HG03442 (cell line): ENCODE results near the gene GALNT12.

ENCODE experiments used
- ATAC-seq: cut with Tn5 transposase; IDR thresholded peaks from one replicate; pipeline ENCODE4 v1.9.1; 2021; ENCODE audit warnings: mild to moderate bottlenecking, moderate library complexity; ENCODE audit not compliant: unreplicated experiment

GALNT12 gene, protein sequence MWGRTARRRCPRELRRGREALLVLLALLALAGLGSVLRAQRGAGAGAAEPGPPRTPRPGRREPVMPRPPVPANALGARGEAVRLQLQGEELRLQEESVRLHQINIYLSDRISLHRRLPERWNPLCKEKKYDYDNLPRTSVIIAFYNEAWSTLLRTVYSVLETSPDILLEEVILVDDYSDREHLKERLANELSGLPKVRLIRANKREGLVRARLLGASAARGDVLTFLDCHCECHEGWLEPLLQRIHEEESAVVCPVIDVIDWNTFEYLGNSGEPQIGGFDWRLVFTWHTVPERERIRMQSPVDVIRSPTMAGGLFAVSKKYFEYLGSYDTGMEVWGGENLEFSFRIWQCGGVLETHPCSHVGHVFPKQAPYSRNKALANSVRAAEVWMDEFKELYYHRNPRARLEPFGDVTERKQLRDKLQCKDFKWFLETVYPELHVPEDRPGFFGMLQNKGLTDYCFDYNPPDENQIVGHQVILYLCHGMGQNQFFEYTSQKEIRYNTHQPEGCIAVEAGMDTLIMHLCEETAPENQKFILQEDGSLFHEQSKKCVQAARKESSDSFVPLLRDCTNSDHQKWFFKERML

DNA sequence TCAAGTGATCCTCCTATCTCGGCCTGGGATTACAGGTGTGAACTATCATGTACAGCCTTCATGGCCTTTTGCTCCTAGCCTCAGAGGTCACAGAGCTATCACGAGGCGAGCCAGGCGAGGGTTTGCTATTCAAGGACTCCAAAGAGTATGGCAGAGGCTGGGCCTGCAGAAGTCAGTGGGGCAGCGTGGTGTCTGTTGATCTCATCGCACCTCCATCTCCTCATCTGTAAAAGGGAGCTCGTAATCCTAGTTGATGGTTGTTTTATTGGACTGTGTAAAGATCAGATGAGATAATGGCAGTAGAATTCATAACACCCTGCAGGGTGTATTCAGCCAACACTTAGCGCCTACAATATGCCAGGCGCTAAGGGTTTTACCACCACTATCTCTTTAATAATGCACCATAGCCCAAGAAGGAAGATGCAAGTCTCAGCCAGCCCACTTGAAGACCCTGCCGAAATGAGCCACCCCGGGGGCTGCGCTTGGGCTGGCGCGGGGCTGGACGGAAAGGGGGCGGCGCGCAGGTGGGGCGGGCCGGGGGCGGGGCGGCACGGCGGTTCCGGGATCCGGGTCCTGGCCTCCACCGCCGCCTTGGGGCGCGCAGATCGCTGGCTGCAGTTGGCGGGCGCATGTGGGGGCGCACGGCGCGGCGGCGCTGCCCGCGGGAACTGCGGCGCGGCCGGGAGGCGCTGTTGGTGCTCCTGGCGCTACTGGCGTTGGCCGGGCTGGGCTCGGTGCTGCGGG lies at the start of gene GALNT12:
TSS of gene GALNT12 (plus strand) at position 601 of the 744 bp plus-strand sequence. CDS start at position 630, 29 bp downstream.
- ATAC-seq, result no peak

DNA sequence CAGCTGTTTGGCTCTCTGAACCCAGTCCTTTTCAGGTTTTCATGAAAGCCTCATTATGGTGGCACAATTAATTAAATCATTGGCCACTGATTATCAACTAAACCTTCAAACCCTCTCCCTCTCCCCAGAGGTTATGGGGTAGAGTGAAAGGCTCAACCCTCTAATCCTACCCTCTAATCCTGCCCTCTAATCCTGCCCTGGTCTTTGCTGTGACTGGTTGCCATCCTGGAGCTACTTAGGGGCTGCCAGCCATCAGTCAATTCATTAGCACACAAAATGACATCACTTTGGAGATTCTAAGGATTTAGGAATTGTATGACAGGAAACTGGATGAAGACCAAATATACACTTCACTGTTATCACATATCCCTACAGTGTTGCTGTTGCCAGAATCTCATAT lies 47.2 kb upstream of the GALNT12 start:
- no peak for ATAC-seq

DNA sequence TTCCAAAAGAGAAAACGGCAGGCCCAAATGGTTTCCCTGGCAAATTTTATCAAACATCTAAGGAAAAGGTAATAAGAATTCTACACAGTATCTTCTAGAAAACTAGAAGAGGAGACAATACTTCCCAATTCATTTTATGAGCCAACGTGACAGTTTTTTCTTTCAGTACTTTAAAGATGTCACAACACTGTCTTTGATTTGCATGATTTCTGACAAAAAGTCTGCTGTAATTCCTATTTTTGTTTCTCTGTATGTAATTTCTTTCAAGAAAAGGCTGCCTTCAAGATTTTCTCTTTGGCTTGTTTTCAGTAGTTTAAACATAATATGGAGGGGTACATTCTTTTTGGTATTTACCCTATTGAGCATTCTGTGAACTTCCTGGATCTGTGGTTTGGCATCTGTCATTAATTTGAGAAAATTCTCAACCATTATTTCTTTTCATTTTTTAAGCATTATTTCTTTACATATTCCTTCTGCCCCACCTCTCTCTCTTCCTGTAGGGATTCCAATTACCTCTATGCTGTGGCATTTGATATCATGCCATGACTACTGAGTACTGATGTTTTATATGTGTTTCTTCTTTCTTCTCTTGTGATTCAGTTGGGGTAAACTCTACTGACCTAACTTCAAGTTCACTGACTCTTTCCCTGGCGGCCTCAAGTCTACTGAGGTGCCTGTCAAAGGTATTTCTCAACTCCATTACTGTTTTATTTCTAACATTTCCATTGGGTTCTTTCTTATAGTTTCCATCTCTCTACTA lies 43.3 kb upstream of the GALNT12 start:
- ATAC-seq, result no peak

DNA sequence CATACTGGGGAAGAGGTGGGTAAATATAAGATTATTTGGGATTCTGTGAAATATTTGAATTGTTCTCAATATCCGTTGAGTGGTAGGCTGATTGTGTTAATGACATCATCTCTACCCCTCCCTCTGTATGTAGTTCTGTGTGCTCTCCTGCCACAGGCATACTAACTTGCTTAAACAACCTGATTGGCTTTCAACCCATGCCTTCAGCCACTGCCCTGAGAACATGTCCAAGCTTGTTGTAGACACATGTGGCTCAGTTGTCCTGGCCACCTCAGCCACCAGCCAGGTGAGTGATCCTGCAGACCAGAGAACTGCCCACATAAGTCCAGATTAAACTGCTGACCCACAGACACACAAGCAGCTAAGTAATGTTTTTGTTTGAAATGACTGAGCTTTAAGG lies 42.2 kb upstream of the GALNT12 start:
- ATAC-seq, result no peak

DNA sequence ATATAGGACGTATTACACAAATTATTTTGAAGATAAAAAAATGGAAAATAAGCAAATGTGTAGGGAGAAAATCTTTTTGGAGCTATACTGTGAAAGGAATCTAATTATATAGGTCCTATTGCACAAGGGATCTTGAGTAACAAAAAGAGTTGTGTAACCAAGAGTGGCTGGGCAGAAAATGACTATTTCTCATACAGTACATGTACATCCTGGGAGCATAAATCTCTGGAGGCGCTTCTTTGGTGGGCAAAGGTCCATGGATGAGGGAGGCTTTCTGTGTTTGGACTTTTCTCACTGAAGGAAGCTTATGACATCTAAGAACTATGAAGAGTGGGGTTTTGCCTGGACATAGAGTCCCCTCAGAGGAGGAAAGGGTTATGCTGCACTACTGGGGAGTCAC lies 40.9 kb upstream of the GALNT12 start:
- ATAC-seq, result no peak

DNA sequence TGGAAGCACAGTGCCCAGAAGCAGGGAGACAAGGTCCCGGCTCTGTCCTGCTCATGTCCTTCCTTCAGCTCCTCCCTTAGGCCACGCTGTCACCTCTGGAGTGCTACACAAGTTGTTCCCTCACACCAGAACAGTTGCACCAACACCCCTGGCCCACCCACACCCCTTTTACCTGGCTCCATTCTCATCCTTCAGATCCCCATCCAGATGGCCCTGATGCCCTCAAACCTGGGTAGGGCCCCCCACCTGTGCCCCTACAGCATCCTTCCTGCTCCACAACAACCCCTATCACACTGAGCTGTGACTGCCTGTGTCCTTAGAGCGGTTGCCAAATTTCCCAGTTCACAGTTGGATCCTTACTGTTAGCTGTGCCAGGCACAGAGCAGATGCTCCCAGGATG lies 40.3 kb upstream of the GALNT12 start:
- ATAC-seq, result no peak

DNA sequence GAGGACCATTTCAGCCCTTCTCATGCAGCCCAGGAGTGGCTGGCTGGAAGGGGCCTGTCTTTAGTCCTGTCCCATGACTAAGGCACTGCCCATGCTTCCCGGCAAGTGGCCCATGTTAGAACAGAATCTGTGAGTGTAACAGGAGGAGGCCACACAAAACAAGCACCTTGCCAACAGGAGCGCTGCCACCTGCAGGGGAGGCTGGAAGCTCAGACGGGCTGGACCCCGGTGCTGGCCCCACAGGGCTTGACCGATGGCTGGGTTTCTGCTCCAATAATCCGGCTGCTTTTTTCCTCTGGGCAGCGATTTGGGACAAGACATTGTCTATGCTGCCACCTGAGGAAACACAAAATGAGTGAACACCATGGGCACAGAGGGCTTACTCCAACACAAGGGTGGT lies 39.6 kb upstream of the GALNT12 start:
- no peak for ATAC-seq

DNA sequence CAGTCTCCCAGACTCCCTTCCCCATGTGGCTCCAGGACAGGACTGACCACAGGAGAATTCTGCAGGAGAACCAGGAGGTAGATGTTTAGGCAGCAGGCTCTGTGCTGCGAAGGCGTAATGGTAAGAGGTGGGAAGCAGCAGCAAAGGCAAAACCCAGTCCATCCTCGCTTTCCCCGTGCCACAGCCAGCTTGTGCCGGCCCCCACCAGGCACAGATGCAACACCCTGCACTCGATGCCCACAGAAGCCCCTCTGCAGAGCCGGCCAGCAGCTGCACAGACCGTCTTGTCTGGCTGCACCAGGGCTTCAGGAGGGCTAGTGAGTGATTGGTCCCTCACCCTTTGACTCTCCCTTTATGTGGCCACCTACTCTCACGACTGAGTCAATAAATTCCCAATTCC lies 39.1 kb upstream of the GALNT12 start:
- no peak for ATAC-seq

DNA sequence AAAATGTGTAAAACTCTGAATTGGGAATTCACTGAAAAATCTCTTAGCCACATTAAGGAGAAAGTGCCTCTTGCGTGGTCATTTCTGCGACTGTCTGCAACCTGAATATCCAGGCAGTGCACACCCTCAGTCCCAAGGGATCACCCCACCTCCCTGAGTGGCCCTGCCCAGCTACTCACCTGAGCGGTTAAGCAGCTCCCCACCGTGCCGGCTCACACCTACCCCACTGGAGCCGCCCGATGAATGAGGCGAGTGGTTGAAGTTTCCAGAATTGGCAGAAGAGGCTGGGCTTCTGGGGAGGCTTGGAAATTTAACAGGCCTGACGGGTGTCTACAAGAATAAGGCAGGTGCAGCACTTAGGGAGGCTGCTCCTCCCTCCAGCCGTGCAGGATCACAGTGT lies 36.8 kb upstream of the GALNT12 start:
- no peak for ATAC-seq

DNA sequence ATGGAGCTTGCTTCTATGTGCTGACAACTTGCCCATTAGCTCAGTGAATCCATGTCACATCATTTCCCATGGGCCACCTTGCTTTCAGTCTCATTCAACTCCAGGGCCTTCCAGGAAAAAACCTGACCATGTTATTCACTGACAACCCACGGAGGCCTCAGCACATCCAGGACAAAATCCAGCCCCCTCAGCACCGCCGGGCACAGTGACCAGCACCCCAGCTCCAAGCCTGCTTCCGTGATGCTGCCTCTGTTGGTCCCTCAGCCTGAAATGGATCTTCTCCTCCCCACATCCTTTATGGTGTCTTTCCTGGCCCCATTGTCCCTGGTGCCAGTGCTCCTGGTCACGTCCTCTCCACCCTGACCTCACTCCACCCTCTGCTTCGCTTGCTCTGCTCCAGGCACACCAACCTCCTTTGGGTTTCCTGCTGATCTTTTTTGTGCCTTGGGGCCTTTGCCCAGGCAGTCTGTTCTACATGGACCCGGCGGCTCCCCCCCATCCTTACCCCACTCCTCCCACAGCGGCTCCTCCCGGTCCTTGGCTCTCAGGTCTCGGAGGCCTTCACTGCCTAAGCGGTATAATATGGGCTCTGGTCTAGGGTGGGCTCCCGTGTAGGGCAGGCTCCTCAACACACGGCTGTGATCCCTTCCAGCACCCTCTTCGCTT lies 36.1 kb upstream of the GALNT12 start:
- ATAC-seq, result no peak

DNA sequence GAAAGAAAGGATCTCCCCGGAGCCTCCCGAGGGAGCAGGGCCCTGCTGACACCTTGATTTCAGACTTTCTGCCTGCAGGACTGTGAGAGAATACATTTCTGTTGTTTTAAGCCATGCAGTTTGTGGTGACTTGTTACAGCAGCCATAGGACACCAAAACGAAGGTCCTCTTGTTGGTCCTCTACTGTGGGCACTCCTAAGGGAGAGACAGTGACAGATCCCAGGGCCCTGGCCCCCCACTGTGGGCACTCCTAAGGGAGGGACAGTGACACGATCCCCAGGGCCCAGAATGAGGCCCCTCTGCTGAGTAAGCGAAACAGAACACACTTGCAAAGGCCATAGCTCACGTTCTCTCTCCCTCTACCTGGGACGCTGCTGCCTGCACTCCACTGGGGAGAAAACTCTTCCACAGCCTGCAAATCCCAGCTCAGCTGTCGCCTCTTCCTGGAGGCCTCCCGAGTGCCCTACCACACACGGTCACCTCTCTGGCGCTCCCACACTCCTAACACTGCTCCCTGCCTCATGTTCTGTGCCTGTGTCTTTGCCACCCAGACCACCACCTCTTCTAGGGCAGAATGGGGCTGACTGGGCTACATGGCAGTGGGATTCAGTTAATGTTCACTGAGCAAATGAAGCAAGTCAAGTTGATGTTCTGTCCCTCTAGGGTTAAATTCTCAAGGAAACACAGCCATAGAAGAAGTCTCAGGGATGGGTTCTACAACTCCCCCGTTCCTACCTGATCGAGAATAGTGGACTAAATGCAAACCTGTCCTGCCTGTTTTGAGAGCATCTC lies 34.9 kb upstream of the GALNT12 start:
- ATAC-seq, result no peak

DNA sequence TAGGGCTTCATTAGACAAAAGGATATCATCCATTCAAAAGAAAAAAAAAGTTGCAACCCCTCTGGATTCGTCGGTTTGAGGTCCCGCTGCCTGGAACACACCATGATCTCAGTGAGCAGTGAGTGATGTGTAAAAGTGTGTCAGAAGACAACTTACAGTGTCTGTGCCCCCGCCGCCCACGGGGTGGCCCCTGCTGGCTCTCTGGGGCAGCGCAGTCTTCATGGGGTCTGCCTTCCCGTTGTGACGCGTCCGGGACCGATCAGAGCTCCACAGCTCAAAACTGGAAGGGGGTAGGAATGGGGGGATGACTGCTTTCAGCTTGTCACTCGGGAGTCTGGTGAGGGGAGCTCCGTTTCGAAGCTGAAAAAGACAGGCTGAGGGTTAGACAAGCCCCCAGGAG lies 33.7 kb upstream of the GALNT12 start:
- ATAC-seq, result no peak

DNA sequence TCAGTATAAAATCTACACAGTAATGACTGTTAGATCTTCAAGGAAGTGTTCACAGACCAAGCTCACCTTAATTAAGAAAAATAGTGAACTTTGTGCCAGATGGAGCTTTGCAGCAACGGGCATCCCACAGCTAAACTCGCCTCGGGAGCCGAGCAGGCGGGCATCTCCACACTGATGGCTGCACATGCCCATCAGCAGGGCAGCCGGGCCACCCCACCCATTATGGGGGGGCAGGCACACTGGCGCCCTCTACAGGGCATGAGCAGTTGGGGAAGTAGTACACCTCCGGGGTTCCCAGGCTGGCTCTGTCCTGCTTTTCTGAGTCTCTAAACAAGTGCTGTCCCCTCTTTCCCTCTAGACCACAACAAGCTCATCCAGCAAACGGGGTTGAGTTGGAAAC lies 32.7 kb upstream of the GALNT12 start:
- no peak for ATAC-seq

DNA sequence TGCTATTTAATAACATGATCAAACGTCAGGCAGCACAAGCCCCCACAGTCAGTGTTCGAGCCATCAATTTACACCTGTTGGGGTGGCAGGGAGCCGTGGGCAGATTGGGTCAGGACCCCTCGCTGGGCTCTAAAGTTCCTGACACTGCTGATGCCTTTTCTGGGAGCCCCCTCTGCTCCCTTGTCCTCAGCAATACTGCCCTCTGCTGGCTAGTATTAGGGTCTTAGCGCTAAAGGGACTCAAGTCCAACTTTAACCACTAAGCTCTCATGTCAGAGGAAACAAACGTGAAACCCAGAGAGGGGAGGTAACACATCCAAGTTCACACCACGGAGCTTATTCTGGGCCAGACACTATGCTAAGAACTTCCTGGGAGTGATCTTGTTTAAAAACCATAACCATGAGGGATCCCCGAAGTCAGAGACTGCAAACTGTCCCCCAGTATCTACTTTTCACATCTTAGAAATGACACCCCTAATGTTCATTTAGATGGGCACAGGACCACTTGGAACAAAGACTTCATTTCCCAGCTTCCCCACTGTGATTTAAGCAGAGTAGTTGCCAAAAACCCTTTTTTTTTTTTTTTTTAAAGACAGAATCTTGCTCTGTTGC lies 31.5 kb upstream of the GALNT12 start:
- no peak for ATAC-seq

DNA sequence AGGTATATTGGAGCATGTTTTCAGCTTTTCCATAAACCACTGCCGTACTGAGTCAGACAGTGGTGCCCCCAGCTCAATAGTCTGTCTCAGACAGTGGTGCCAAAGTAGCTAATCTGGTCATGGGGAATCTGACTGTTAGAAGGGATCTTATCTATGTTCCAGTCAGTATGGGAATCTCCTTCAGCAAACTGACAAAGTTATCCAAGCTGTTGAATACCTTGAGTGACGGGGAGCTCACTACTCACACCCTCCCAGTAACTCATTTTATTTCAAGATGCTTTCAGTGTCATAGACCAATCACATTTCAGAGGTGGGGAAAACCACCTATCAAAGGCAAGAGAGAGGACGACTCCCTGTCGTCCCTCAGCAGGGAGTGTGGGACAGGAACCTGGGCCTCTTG lies 29.9 kb upstream of the GALNT12 start:
- no peak for ATAC-seq

DNA sequence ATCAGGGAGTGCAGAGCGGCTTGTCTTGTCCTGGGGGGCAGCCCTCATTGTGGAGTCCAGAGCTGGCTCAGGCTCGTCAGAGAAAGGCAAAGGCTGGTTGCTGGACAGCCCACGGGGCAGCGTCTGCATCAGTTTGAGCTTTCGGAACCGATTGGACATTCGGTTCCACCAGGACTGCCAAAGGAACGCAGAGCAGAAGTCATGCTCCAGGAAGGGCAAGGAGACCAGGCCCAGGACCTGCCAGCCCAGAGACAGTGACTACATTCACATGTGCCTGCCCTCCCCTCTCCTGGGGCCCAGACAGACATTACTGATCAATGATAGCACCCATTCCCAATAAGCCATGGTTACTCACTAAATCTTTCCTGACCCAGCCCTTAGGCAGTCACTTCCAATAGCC lies 29.2 kb upstream of the GALNT12 start:
- ATAC-seq, result no peak

DNA sequence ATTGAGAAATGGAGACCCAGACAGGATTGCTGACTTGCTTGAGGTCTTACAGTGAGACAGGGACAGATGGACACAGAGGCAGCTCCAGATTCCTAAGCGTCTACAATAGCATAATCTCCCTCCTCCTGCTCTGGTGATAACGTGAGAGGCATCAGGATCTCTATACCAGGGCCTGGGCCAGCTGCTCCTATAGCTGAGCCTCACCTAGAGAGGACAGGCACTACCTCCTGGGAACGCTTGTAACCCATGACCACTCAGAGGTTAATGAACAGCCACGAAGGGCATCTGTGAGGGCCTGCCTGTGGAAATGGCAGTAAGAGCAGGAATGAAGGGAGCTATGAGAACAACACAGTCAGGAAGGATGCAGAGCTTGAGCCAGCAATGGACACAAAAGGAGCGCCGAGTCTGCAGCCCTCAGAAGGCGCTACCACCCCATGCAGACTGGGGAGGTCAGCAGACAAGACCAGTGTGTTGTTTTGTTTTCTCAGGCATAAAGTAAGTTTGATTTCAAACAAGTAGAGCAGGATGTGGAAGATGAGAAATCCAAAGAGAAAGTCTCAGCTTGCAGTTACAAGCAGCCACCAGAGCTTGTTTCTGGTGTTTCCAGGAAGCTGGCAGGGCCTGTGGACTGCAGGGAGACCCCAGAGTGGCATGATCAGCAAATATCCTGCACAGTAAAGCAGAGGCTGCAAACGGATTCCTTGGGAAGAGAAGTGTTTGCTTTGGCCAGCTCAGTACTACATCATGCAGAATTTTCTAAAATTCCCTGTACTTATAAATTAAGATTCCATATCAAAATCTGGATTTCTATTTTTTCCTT lies 28.5 kb upstream of the GALNT12 start:
- no peak for ATAC-seq

DNA sequence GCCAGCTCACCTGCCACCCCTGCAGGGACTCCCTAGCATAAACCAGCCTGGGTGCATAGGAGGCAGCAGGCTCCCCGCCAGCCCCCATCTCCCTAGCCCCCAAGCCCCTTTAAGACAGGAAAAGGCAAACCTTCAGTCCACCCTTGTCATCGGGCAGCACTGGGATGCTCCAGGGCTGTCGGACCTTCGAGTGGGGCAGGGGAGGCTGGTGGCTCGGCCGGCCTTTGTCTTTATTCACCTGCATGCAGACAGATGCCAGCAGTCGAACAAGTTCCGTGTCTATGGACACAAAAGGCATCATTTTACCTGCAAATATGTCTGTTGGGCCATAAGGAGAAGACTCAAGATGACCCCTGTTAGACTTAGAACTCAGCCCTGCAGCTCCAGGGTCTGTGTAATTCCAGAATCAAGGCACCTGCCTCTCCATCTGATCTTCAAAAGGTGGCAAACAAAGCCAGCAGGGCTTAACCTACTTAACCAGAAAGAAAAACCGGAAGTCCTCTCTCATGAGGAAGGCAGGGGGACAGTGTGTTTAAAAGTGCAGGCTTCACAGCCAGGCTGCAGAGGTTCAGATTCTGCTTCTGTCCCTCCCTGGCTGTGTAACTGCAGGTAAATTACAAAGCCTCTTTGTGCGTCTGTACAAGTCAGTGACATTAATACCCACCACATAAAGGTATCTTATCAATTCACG lies 27.3 kb upstream of the GALNT12 start:
- ATAC-seq, result no peak
